COR-L47 (cell line): ENCODE data around the gene CDH24.

Experiments used
- DNase-seq: peaks from one replicate; lab custom pipeline; 2025; lab: John Stamatoyannopoulos, UW

CDH24 gene

GRCh38 chr14:23066368-23066767 lies 9.0 kb upstream of the CDH24 start:
- DNase-seq = no peak

- DNase-seq = no peak
These were observed 6.3 kb upstream of the CDH24 start for GRCh38 chr14:23063601-23064000.

GRCh38 chr14:23062002-23062401 lies 4.7 kb upstream of the CDH24 start:
- no peak for DNase-seq

GRCh38 chr14:23060536-23061260 lies 3.4 kb upstream of the CDH24 start:
- no peak for DNase-seq

- DNase-seq = no peak
These were observed 1.6 kb upstream of the CDH24 start for GRCh38 chr14:23058654-23059504.

- DNase-seq = no peak
These were observed 685 bp upstream of the CDH24 start for GRCh38 chr14:23057757-23058653.

GRCh38 chr14:23056145-23056955 lies 970 bp downstream of the CDH24 start:
- DNase-seq = no peak

GRCh38 chr14:23055621-23056144 lies 1.6 kb downstream of the CDH24 start:
- DNase-seq = no peak

GRCh38 chr14:23055147-23055550 lies 2.2 kb downstream of the CDH24 start:
- DNase-seq = no peak

- DNase-seq = no peak
These were observed 3.1 kb downstream of the CDH24 start for GRCh38 chr14:23054000-23054811.

GRCh38 chr14:23053426-23053825 lies 3.9 kb downstream of the CDH24 start:
- no peak for DNase-seq

- DNase-seq = no peak
These were observed 4.6 kb downstream of the CDH24 start for GRCh38 chr14:23052671-23053070.

GRCh38 chr14:23052182-23052623 lies 5.1 kb downstream of the CDH24 start:
- no peak for DNase-seq

- DNase-seq = no peak
These were observed 5.9 kb downstream of the CDH24 start for GRCh38 chr14:23051141-23052057.

- DNase-seq = no peak
These were observed 8.3 kb downstream of the CDH24 start for GRCh38 chr14:23049011-23049410.

- no peak for DNase-seq
These were observed 9.3 kb downstream of the CDH24 start for GRCh38 chr14:23047751-23048693.

GRCh38 chr14:23047034-23047634 lies 10.2 kb downstream of the CDH24 start:
- no peak for DNase-seq
